Fibroblast of lung (primary cell): ENCODE results near the gene PFDN2. TPM values are rescaled to one million over a fixed set of nuclear protein-coding genes. Genes with fewer than 3 reads are reported as not detected.
"Not testable (repeated sequence)": the region's sequence is repeated elsewhere in the genome, so short reads cannot be mapped to it uniquely, and the experiment has no call there.

Source experiments
- DNase-seq, 2 donors: peaks; one replicate each; pipeline versions ENCODE4 v3.0.0 to v3.0.0-alpha.2; 2010; ENCODE audit warnings: low read depth in 2 of 2
- H2AFZ ChIP-seq: 2 replicates; pipeline ENCODE4 v1.5.1; 2012; ENCODE audit warnings: low read length, control low read depth, inconsistent platforms
- H3K27ac ChIP-seq: 2 replicates; pipeline ENCODE4 v1.5.1; 2011; ENCODE audit warnings: low read length, control low read depth; ENCODE audit not compliant: insufficient read depth
- H3K27me3 ChIP-seq: 2 replicates; pipeline ENCODE4 v1.5.1; 2011; ENCODE audit warnings: mild to moderate bottlenecking, low read length; ENCODE audit not compliant: control insufficient read depth, insufficient read depth
- H3K36me3 ChIP-seq: 2 replicates; pipeline ENCODE4 v1.5.1; 2011; ENCODE audit warnings: low read length; ENCODE audit not compliant: control insufficient read depth, insufficient read depth
- H3K4me1 ChIP-seq: 2 replicates; pipeline ENCODE4 v1.5.1; 2011; ENCODE audit warnings: low read length; ENCODE audit not compliant: control insufficient read depth, insufficient read depth; ENCODE audit errors: extremely low read depth
- H3K4me2 ChIP-seq: 2 replicates; pipeline ENCODE4 v1.5.1; 2011; ENCODE audit warnings: low read length, control low read depth; ENCODE audit not compliant: insufficient read depth; ENCODE audit errors: extremely low read depth
- H3K4me3 ChIP-seq, 4 experiments: fragments of 200-600 bp in 1 of 4; sonication (generic) in 1 of 4; replicated peaks in 1 of 4; 2 replicates each; pipeline ENCODE4 v1.5.1; 2011 to 2016; ENCODE audit warnings: low read length in 4 of 4, low read depth in 3 of 4, mild to moderate bottlenecking in 3 of 4, control low read depth in 2 of 4, inconsistent platforms in 1 of 4, mixed read lengths in 1 of 4; ENCODE audit not compliant: insufficient read depth in 1 of 4; ENCODE audit errors: control extremely low read depth in 1 of 4
- H3K79me2 ChIP-seq: 2 replicates; pipeline ENCODE4 v1.5.1; 2012; ENCODE audit warnings: mild to moderate bottlenecking, low read length, inconsistent platforms; ENCODE audit not compliant: control insufficient read depth, insufficient read depth
- H3K9ac ChIP-seq: 2 replicates; pipeline ENCODE4 v1.5.1; 2011; ENCODE audit warnings: mild to moderate bottlenecking, low read length, control low read depth; ENCODE audit not compliant: insufficient read depth
- H3K9me3 ChIP-seq: 2 replicates; pipeline ENCODE4 v1.5.1; 2012; ENCODE audit warnings: low read depth, low read length; ENCODE audit not compliant: control insufficient read depth, insufficient read depth
- H4K20me1 ChIP-seq: 2 replicates; pipeline ENCODE4 v1.5.1; 2011; ENCODE audit warnings: low read length; ENCODE audit not compliant: control insufficient read depth, insufficient read depth; ENCODE audit errors: extremely low read depth
- EZH2 ChIP-seq: IDR thresholded peaks from 2 replicates; pipeline ENCODE4 v1.5.1; 2012; ENCODE audit warnings: low read length, control low read depth, mild to moderate bottlenecking; ENCODE audit errors: missing control alignments
- polyA plus RNA-seq, 2 donors: library from polyadenylated mRNA; depleted of rRNA in 1 of 2; stranded (reverse) in 1 of 2; unstranded in 1 of 2; fragments of >200 nt; gene quantifications; 2 replicates each; pipeline ENCODE4 v1.2.1, GENCODE V29; 2011 to 2012; ENCODE audit warnings: missing spikeins in 1 of 2
- total RNA-seq: library from RNA; depleted of rRNA; stranded (reverse); fragments of >200 nt; gene quantifications from 2 replicates; pipeline ENCODE4 v1.2.1, GENCODE V29; 2014
- TF ChIP-seq, protein P1 (sequence below), 2 donors: IDR thresholded peaks in 1 of 2; conservative IDR thresholded peaks in 1 of 2; 1 replicate in 1 of 2; 2 replicates in 1 of 2; pipeline ENCODE4 v1.5.1; 2011 to 2012; ENCODE audit warnings: low read length in 2 of 2, control low read depth in 1 of 2, inconsistent platforms in 1 of 2, low read depth in 1 of 2, mild to moderate bottlenecking in 1 of 2

PFDN2 gene
- total and polyA plus RNA-seq, 2 donors (not counting 1 experiment from before 2014, with no cell fraction given): 39.6 to 145 TPM

DNA sequence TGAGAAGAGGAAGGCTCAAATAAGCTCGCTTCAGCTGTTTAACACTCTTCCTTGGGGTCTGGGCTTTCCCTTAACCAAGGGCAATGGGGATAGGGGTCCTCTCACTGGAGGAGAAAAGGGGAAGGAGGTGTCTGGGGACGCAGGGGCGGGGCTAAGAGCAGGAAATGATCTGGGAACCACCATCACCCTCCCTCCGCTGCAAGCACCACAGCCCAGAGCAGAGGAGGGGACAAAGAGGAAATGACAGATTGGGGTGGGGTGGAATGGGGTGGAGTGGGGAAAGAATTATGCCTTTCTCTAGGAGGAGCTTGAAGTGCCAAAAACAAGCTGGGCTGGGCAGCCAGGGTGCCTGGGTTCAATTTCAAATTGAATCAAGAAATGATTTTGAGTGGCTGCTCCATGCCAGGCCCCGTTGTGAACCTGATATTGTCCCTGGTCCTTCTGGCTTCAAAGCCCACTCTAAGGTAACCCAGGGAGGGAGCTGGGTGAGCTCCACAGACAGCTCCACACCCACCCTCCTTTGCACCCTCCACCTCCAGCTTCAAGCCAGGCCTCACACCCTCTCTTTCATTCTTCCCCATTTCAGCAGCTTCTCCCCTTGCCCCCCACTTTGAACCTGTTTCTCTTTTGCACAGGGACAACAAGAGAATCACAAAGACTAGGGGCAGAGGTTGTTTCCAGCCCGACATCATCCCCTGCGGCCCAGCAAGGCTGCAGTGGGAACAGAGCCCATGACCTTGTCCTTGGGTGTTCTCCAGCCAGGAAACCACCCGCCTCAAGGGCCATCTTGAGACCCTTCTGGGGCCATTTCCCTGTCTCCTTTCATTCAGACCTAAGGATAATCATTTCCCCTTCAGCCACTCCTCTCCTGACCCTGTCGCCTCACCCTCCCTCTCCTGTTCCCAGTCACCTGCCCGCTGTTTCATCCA lies 49.3 kb downstream of the PFDN2 start:
- H2AFZ ChIP-seq: no peak overlapping the region
- DNase-seq: no peak

DNA sequence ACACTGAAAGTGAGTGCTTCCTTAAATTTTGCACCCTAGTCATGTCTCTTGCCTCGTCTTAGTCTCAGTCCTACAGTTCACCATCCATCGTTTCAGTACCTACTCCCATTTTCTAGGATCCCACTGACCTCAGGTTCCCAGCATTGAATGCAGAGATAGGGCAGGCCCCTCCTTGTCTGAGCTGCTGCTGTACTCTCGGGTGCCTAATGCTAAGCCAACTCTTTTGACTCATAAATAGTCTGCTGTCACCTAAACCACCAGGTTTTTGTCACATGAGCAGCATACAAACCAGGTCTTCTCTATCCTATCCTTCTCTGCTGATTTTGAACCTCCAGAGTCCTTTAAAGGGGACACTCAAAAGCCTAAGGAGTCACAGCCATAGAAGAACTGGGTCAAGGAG lies 51.1 kb downstream of the PFDN2 start:
- no peaks in the 10 kb centered on the region for H4K20me1 ChIP-seq
- TF ChIP-seq, protein P1, sequence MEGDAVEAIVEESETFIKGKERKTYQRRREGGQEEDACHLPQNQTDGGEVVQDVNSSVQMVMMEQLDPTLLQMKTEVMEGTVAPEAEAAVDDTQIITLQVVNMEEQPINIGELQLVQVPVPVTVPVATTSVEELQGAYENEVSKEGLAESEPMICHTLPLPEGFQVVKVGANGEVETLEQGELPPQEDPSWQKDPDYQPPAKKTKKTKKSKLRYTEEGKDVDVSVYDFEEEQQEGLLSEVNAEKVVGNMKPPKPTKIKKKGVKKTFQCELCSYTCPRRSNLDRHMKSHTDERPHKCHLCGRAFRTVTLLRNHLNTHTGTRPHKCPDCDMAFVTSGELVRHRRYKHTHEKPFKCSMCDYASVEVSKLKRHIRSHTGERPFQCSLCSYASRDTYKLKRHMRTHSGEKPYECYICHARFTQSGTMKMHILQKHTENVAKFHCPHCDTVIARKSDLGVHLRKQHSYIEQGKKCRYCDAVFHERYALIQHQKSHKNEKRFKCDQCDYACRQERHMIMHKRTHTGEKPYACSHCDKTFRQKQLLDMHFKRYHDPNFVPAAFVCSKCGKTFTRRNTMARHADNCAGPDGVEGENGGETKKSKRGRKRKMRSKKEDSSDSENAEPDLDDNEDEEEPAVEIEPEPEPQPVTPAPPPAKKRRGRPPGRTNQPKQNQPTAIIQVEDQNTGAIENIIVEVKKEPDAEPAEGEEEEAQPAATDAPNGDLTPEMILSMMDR (conservative IDR thresholded peaks at IDR 0.05 in 1 of 2, IDR thresholded peaks at IDR 0.05 in 1 of 2; ENCODE audit: low read depth in 1 of 2, low read length in 2 of 2): no peak
- TF ChIP-seq EZH2: no peak
- H2AFZ ChIP-seq: no peak overlapping the region
- no peaks in the 10 kb centered on the region for H3K9me3 ChIP-seq
- H3K27me3 ChIP-seq: peaks cover 4% of the 10 kb centered on the region
- H3K4me1 ChIP-seq: no peaks in the 10 kb centered on the region
- H3K27ac ChIP-seq: no peak overlapping the region
- H3K36me3 ChIP-seq: no peaks in the 10 kb centered on the region
- no peak overlapping the region for H3K4me3 ChIP-seq
- no peaks in the 10 kb centered on the region for H3K79me2 ChIP-seq
- no peak overlapping the region for H3K9ac ChIP-seq
- no peak overlapping the region for H3K4me2 ChIP-seq
- no peak for DNase-seq

More for the DNA sequence above, 49.3 kb downstream of the PFDN2 start:
- Histone ChIP-seq H3K27ac (no peak overlapping the region), H4K20me1 (no peaks in the 10 kb centered on the region), H3K79me2 (no peaks in the 10 kb centered on the region), H3K27me3 (peaks cover 4% of the 10 kb centered on the region), H3K4me3 (no peak overlapping the region), H3K9ac (no peak overlapping the region), H3K36me3 (no peaks in the 10 kb centered on the region), H3K9me3 (no peaks in the 10 kb centered on the region), H3K4me2 (no peak overlapping the region), H3K4me1 (no peaks in the 10 kb centered on the region)
- TF ChIP-seq, protein P1 (conservative IDR thresholded peaks at IDR 0.05 in 1 of 2, IDR thresholded peaks at IDR 0.05 in 1 of 2; ENCODE audit: low read depth in 1 of 2, low read length in 2 of 2): no peak
- no peak for TF ChIP-seq EZH2

DNA sequence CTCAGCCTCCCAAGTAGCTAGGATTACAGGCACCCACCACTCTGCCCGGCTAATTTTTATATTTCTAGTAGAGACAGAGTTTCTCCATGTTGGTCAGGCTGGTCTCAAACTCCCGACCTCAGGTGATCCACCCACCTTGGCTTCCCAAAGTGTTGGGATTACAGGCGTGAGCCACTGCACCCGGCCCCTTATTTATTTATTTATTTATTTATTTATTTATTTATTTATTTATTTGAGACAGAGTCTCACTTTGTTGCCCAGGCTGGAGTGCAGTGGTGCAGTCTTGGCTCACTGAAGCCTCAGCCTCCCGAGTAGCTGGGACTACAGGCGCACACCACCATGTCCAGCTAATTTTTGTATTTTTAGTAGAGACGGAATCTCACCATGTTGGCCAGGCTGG lies 52.2 kb downstream of the PFDN2 start:
- not testable (repeated sequence) for H3K4me2 ChIP-seq, H2AFZ ChIP-seq, H3K36me3 ChIP-seq, H3K4me3 ChIP-seq, H3K9ac ChIP-seq, H3K9me3 ChIP-seq, DNase-seq, H3K27ac ChIP-seq, H4K20me1 ChIP-seq, H3K27me3 ChIP-seq, H3K79me2 ChIP-seq, H3K4me1 ChIP-seq

DNA sequence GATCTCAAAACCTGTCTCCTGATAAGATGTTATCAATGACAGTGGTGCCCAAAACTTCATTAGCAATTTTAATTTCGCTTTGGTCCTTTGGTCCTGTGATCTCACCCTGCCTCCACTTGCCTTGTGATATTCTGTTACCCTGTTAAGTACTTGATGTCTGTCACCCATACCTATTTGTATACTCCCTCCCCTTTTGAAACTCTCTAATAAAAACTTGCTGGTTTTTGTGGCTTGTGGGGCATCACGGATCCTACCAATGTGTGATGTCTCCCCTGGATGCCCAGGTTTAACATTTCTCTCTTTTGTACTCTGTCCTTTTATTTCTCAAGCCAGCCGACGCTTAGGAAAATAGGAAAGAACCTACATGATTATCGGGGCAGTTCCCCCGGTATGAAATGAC lies 53.9 kb downstream of the PFDN2 start:
- not testable (repeated sequence) for H3K79me2 ChIP-seq, H3K9me3 ChIP-seq, H2AFZ ChIP-seq, H3K9ac ChIP-seq, H3K27ac ChIP-seq, H3K27me3 ChIP-seq, H3K36me3 ChIP-seq, H4K20me1 ChIP-seq, DNase-seq, H3K4me1 ChIP-seq, H3K4me3 ChIP-seq, H3K4me2 ChIP-seq
